OCI-LY3 (cell line): ENCODE data around the gene PTPRJ.
A peak's percentile ranks its signal among the peaks of the same experiment; 100 is the strongest.

ENCODE experiments used
- H2AFZ ChIP-seq: fragments of 200-600, 300-600 bp; shearing (Covaris generic); 2 replicates; pipeline ENCODE4 v1.6.0; 2014; ENCODE audit warnings: antibody characterized with exemption, low read depth, low read length
- H3K27ac ChIP-seq: fragments of 200-600, 300-600 bp; sonication (generic); 2 replicates; pipeline ENCODE4 v1.5.1; 2014; ENCODE audit warnings: mild to moderate bottlenecking, low read length, moderate library complexity, mixed read lengths
- H3K27me3 ChIP-seq: fragments of 200-600, 300-600 bp; sonication (generic); 2 replicates; pipeline ENCODE4 v1.6.1; 2014; ENCODE audit warnings: low read depth, low read length, mixed read lengths
- H3K36me3 ChIP-seq: fragments of 200-600, 300-600 bp; sonication (generic); replicated peaks from 2 replicates; pipeline ENCODE3; 2014; ENCODE audit warnings: low read depth, low read length, mixed read lengths
- H3K4me1 ChIP-seq: fragments of 300-600, 200-600 bp; sonication (generic); 2 replicates; pipeline ENCODE4 v1.6.1; 2014; ENCODE audit warnings: low read length, mixed read lengths
- H3K4me2 ChIP-seq: fragments of 200-600, 300-600 bp; sonication (generic); 2 replicates; pipeline ENCODE4 v1.6.1; 2014; ENCODE audit warnings: low read length, mixed read lengths
- H3K4me3 ChIP-seq: fragments of 300-600, 200-600 bp; sonication (generic); 2 replicates; pipeline ENCODE4 v1.5.1; 2014; ENCODE audit warnings: antibody characterized with exemption, mild to moderate bottlenecking, low read length, moderate library complexity
- H3K79me2 ChIP-seq: fragments of 300-600, 200-600 bp; shearing (Covaris generic); 2 replicates; pipeline ENCODE4 v1.6.1; 2014; ENCODE audit warnings: mild to moderate bottlenecking, low read length, mixed read lengths
- H3K9ac ChIP-seq: fragments of 300-600, 200-600 bp; shearing (Covaris generic); 2 replicates; pipeline ENCODE4 v1.6.0; 2014; ENCODE audit warnings: mild to moderate bottlenecking, low read length, moderate library complexity
- H3K9me3 ChIP-seq: fragments of 200-600, 300-600 bp; shearing (Covaris generic); 2 replicates; pipeline ENCODE4 v1.6.1; 2014; ENCODE audit warnings: low read length, mixed read lengths; ENCODE audit not compliant: insufficient read depth
- H4K20me1 ChIP-seq: fragments of 200-600, 300-600 bp; sonication (generic); 2 replicates; pipeline ENCODE4 v1.6.1; 2016; ENCODE audit warnings: low read length, mixed read lengths; ENCODE audit not compliant: insufficient read depth
- EZH2phosphoT487 ChIP-seq: fragments of 200-600 bp; shearing (Covaris generic); IDR thresholded peaks from 2 replicates; pipeline ENCODE4 v1.6.1; 2018; ENCODE audit warnings: antibody characterized with exemption, mixed run types, low read depth
- TF ChIP-seq, protein P1 (sequence below): fragments of 200-600, 300-600 bp; sonication (generic); IDR thresholded peaks from 2 replicates; pipeline ENCODE4 v1.5.1; 2014; ENCODE audit warnings: antibody characterized with exemption, low read length, low read depth

PTPRJ gene

DNA sequence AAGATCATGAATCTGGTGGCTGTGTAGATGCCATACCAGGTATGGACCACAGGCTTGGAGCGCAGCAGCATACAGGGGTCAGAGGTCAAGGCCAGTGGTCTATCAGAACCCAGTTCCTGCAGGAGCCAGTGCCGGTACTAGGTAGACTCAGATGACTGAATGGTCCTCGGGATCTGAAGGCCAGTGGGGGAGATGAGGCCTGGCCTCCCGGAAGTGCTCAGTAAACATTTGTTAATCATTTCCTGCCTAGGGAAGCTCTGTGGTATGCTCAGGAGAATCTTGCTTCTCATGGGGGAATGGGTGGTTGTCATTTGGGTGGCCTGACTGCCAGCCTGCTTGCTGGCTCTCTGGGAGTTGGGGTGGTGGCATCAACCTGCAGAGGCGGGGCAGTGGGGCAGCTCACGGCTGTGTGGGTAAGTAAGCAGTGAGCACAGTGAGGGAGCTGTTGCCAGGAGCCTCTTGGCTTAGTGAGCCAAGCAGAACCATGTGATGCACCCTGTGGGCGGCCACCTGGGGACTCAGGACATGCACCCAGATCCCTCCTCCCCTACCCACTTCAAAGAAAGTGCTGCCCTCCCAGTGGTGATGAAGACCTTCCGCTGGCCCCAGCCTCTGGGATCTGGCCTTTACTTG is 33.0 kb downstream of the PTPRJ start:
- Histone ChIP-seq H3K36me3 (peaks cover 15% of the 10 kb centered on the region), H3K27ac (peak overlapping the region; percentile 31; the same call in 1 of the 2 replicates), H3K9me3 (no peaks in the 10 kb centered on the region), H3K4me3 (no peak overlapping the region), H3K27me3 (no peaks in the 10 kb centered on the region), H2AFZ (no peak overlapping the region), H3K79me2 (peaks cover 99% of the 10 kb centered on the region), H3K4me1 (peaks cover 81% of the 10 kb centered on the region), H4K20me1 (peaks cover 80% of the 10 kb centered on the region), H3K9ac (no peak overlapping the region; the same call in 1 of the 2 replicates), H3K4me2 (peak overlapping the region; percentile 15; the same call in 1 of the 2 replicates)
- TF ChIP-seq, protein P1, sequence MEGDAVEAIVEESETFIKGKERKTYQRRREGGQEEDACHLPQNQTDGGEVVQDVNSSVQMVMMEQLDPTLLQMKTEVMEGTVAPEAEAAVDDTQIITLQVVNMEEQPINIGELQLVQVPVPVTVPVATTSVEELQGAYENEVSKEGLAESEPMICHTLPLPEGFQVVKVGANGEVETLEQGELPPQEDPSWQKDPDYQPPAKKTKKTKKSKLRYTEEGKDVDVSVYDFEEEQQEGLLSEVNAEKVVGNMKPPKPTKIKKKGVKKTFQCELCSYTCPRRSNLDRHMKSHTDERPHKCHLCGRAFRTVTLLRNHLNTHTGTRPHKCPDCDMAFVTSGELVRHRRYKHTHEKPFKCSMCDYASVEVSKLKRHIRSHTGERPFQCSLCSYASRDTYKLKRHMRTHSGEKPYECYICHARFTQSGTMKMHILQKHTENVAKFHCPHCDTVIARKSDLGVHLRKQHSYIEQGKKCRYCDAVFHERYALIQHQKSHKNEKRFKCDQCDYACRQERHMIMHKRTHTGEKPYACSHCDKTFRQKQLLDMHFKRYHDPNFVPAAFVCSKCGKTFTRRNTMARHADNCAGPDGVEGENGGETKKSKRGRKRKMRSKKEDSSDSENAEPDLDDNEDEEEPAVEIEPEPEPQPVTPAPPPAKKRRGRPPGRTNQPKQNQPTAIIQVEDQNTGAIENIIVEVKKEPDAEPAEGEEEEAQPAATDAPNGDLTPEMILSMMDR: no peak
- no peak for TF ChIP-seq EZH2phosphoT487

DNA sequence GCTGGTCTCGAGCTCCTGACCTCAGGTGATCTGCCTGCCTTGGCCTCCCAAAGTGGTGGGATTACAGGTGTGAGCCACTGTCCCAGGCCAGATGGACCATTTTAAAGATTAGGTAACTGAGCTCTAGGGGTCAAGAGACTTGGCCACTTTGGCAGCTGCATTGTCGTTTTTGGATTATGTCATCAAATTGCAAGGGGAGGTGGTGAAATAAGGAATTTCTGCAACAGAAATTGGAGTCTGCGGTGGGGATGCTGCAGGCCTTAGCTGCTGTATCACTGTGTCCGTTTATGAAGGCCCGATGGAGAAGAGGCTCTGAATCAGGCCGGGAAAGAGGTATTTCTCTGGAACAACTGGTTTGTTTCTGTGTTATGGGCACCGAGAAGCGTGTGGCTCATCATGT is 34.6 kb downstream of the PTPRJ start:
- Histone ChIP-seq H4K20me1 (peaks cover 67% of the 10 kb centered on the region), H3K4me3 (no peak overlapping the region), H3K79me2 (peaks cover 91% of the 10 kb centered on the region), H2AFZ (no peak overlapping the region), H3K4me1 (peaks cover 83% of the 10 kb centered on the region), H3K9me3 (no peaks in the 10 kb centered on the region), H3K4me2 (no peak overlapping the region), H3K27ac (no peak overlapping the region), H3K36me3 (peaks cover 11% of the 10 kb centered on the region), H3K27me3 (no peaks in the 10 kb centered on the region), H3K9ac (no peak overlapping the region)
- TF ChIP-seq, protein P1: no peak
- no peak for TF ChIP-seq EZH2phosphoT487

DNA sequence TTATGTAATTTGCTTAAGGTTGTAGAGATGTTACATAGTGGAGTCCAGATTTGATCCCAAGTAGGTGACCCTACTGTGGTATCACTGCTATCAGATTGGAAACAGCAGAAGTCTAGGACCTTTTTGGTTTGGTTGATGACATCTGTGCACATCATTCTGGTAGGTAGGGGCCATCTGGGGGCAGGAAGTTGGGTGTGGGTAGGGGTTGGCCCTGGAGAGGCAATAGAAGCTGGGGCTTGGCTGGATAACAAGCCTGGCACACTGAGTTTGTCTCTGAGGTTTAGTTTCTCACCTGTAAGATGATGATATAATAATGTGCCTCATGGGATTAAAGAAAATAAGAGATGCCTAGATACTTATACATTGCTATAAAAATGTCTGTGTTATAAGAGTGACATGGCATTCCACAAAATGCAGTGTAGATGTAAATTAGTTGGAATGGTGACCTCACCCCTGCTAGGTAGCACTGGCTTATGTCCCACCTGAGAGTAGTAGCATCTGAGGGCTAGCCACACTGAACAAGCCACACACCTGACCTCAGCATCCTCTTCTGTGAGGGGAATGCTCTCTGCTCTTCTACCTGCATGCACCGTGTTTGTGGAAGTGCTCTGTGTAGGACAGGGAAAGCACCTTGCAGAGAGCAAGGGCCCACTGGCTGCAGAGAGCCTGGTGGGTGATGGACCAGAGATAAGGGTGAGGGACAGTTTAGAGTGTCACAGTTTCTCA is 36.9 kb downstream of the PTPRJ start:
- peak overlapping the region; percentile 70 for H3K4me3 ChIP-seq
- H3K36me3 ChIP-seq: peaks cover 14% of the 10 kb centered on the region
- no peak overlapping the region for H2AFZ ChIP-seq
- H3K9ac ChIP-seq: peak overlapping the region; percentile 76; the same call in 1 of the 2 replicates
- peak overlapping the region; percentile 94 for H3K27ac ChIP-seq
- H3K27me3 ChIP-seq: no peaks in the 10 kb centered on the region
- H3K4me2 ChIP-seq: peak overlapping the region; percentile 84
- peaks cover 87% of the 10 kb centered on the region for H3K79me2 ChIP-seq
- TF ChIP-seq EZH2phosphoT487: no peak
- TF ChIP-seq, protein P1: no peak
- peaks cover 62% of the 10 kb centered on the region for H4K20me1 ChIP-seq
- peaks cover 88% of the 10 kb centered on the region for H3K4me1 ChIP-seq
- H3K9me3 ChIP-seq: no peaks in the 10 kb centered on the region

DNA sequence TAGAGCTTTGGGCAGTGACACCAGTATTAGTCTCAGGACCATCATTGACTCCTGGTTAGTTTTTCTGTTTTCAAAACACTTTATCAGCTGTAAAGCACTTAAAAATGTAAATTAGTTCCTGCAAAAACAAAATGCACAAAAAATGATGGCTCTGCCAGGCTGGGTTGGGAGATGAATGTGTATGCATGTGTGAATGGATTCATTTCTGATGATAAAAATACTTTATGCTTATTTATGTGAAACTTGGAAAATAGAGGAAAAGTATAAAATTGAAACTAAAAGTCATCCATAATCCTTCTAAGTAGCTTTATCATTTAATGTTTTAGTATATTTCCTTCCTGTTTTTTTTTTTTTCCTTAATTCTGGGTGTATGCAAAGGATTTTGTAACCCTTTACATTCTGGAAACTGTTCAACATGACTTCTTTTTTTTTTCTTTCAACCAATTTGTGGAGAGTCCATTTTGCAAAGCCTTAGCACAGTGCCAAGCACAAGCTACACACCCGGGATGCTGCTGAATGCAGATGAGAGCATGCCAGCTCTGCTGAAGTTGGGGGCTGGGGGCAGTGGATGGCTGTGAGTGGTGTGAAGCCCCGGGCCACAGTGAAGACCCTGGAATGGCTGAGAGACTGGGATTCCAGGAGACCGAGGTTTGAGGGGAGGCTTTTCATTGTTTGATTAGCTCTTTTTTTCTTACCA is 37.6 kb downstream of the PTPRJ start:
- Histone ChIP-seq H3K4me3 (peak overlapping the region; percentile 70), H3K4me1 (peaks cover 88% of the 10 kb centered on the region), H3K9ac (peak overlapping the region; percentile 76), H3K27me3 (no peaks in the 10 kb centered on the region), H2AFZ (no peak overlapping the region), H4K20me1 (peaks cover 62% of the 10 kb centered on the region), H3K4me2 (peak overlapping the region; percentile 84), H3K79me2 (peaks cover 87% of the 10 kb centered on the region), H3K27ac (peak overlapping the region; percentile 94), H3K9me3 (no peaks in the 10 kb centered on the region), H3K36me3 (peaks cover 12% of the 10 kb centered on the region)
- TF ChIP-seq, protein P1: no peak
- TF ChIP-seq EZH2phosphoT487: no peak
